K562 (cell line): Measurements from ENCODE around the gene PRKCE. TPM values are rescaled to one million over a fixed set of nuclear protein-coding genes. Genes with fewer than 3 reads are reported as not detected.

Experiments
- ATF7 ChIP-seq: fragments of 450-650 bp; IDR thresholded peaks from 2 replicates; pipeline ENCODE4 v1.7.1; 2014; ENCODE audit warnings: mild to moderate bottlenecking, moderate library complexity
- EWSR1 ChIP-seq: fragments of 450-650 bp; IDR thresholded peaks from 2 replicates; pipeline ENCODE4 v1.6.1; 2018; ENCODE audit warnings: borderline replicate concordance, mild to moderate bottlenecking, low read depth, moderate library complexity; ENCODE audit not compliant: partially characterized antibody
- FOXJ3 ChIP-seq: sonication (generic); formaldehyde crosslinking; IDR thresholded peaks from 2 replicates; pipeline ENCODE4 v1.4.0; 2020; ENCODE audit warnings: mild to moderate bottlenecking, missing genetic modification reagents
- HMG20B ChIP-seq: fragments of 250-450 bp; sonication (Bioruptor Pico); IDR thresholded peaks from 2 replicates; pipeline ENCODE4 v1.5.0; 2021; ENCODE audit warnings: mild to moderate bottlenecking
- HNRNPL ChIP-seq: fragments of 200-400 bp; formaldehyde crosslinking; IDR thresholded peaks from 2 replicates; pipeline ENCODE4 v1.6.1; 2017; ENCODE audit warnings: low read depth, mild to moderate bottlenecking, low read length
- RB1 ChIP-seq: fragments of 450-650 bp; IDR thresholded peaks from 2 replicates; pipeline ENCODE4 v1.6.1; 2017; ENCODE audit warnings: low read depth, mild to moderate bottlenecking
- SIX5 ChIP-seq, 2 experiments: IDR thresholded peaks; 2 replicates each; pipeline ENCODE4 v1.6.1; 2011; ENCODE audit warnings: low read length in 2 of 2, borderline replicate concordance in 1 of 2, low read depth in 1 of 2, mild to moderate bottlenecking in 1 of 2, moderate library complexity in 1 of 2; ENCODE audit not compliant: insufficient read depth in 1 of 2
- SMARCB1 ChIP-seq: IDR thresholded peaks from 2 replicates; pipeline ENCODE4 v1.6.1; 2011; ENCODE audit warnings: improper control_type of control experiment, low read depth; ENCODE audit not compliant: insufficient read length
- TCF3 ChIP-seq: sonication (generic); formaldehyde crosslinking; IDR thresholded peaks from 2 replicates; pipeline ENCODE4 v1.4.0; 2020; ENCODE audit warnings: mild to moderate bottlenecking, missing genetic modification reagents
- ZNF121 ChIP-seq: sonication (generic); formaldehyde crosslinking; conservative IDR thresholded peaks from 2 replicates; pipeline ENCODE4 v1.8.0; 2022; ENCODE audit warnings: missing genetic modification reagents
- ZNF239 ChIP-seq: fragments of 250-450 bp; sonication (Bioruptor Pico); IDR thresholded peaks from 2 replicates; pipeline ENCODE4 v1.4.0; 2020; ENCODE audit warnings: mild to moderate bottlenecking
- ZNF766 ChIP-seq: fragments of 200-800 bp; sonication (Bioruptor generic); conservative IDR thresholded peaks from 2 replicates; pipeline ENCODE4 v1.6.1; 2016; ENCODE audit warnings: missing genetic modification characterization, missing compliant biosample characterization
- ZNF77 ChIP-seq: fragments of 250-450 bp; sonication (Bioruptor Pico); IDR thresholded peaks from 2 replicates; pipeline ENCODE4 v1.5.0; 2020
- polyA plus RNA-seq, 8 experiments: library from polyadenylated mRNA; depleted of rRNA in 4 of 8; stranded (reverse) in 5 of 8; unstranded in 3 of 8; fragments of >200 nt; fragmentation: Nextera tagmentation in 2 of 8; fragmentation: Illumina TruSeq in 1 of 8; extraction: Ambion mirVana in 2 of 8; extraction: Trizol in 1 of 8; gene quantifications; 2 replicates each; pipeline versions ENCODE4 v1.2.1 to v1.2.3, GENCODE V29; 2011 to 2014; ENCODE audit warnings: inconsistent platforms in 1 of 8, missing spikeins in 1 of 8
- total RNA-seq, 7 experiments: library from RNA; depleted of rRNA in 6 of 7; stranded (reverse); fragments of >200 nt in 6 of 7; fragmentation: Illumina TruSeq in 2 of 7; extraction: Trizol in 2 of 7; gene quantifications; 2 replicates each; pipeline versions ENCODE4 v1.2.1 to v1.2.3, GENCODE V29; 2011 to 2021; ENCODE audit warnings: low replicate concordance in 1 of 7
- TF ChIP-seq, protein P1 (sequence below): fragments of 250-450 bp; sonication (Bioruptor Pico); IDR thresholded peaks from 2 replicates; pipeline ENCODE4 v1.4.0; 2020; ENCODE audit warnings: mild to moderate bottlenecking, moderate library complexity
- TF ChIP-seq, protein P2 (sequence below): conservative IDR thresholded peaks from 2 replicates; pipeline ENCODE4 v1.6.1; 2011; ENCODE audit warnings: low read depth, mild to moderate bottlenecking, low read length; ENCODE audit not compliant: control insufficient read depth
- TF ChIP-seq, protein P3 (sequence below): IDR thresholded peaks from 2 replicates; pipeline ENCODE4 v1.6.1; 2012; ENCODE audit warnings: low read depth, low read length, improper control_type of control experiment, borderline replicate concordance
- TF ChIP-seq, protein P4 (sequence below): fragments of 250-450 bp; sonication (Bioruptor Pico); IDR thresholded peaks from 2 replicates; pipeline ENCODE4 v1.5.0; 2022; ENCODE audit warnings: mild to moderate bottlenecking
- TF ChIP-seq, protein P5 (sequence below): sonication (generic); formaldehyde crosslinking; IDR thresholded peaks from 2 replicates; pipeline ENCODE4 v1.5.0; 2020; ENCODE audit warnings: missing genetic modification reagents

PRKCE gene
- total and polyA plus RNA-seq, 9 of the 15 experiments (the other 6 are each of a cell fraction or from before 2014, with no cell fraction given), result 0.06 to 1.0 (median 0.22) TPM; not detected in 1

DNA sequence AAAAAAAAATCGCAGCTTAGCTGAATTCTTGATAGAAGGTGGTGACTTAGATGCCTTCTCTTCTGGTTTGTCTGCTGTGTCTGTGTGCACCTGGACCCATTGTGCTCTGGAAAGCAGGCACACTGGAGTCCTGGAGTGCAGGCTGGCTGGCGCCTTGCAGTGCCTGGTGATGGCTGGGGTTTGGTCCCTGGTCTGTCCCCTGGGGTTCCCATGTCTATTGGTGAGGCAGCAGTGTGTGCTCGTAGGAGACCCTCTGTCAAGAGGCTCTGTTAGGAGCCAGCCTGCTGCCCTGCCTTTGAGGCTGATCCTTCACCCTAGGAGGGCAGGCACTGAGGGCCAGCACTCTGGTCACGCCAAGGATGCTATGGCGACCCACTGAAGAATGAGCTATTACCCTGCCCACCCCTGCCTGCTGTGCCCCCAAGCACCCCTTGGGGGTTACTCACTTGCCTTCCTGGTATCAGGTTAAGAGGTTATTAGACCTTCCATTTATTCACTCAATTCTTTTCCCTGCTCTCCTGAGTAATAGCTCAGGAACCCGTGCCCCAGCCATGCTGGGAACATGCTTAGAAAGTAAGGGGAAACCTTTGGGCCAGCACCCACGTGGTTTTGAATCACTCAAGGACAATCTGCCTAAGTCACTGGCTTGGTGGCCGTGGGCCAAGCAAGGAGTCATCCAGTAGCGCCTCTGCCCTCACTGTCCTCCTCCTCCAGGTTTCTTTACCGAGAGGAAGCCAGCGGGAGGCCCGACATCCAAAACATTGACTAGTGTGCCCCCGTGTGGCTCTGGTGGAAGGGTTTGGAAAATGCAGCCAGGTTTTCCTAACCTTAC lies 284.5 kb downstream of the PRKCE start (continued):
- TF ChIP-seq, protein P1, sequence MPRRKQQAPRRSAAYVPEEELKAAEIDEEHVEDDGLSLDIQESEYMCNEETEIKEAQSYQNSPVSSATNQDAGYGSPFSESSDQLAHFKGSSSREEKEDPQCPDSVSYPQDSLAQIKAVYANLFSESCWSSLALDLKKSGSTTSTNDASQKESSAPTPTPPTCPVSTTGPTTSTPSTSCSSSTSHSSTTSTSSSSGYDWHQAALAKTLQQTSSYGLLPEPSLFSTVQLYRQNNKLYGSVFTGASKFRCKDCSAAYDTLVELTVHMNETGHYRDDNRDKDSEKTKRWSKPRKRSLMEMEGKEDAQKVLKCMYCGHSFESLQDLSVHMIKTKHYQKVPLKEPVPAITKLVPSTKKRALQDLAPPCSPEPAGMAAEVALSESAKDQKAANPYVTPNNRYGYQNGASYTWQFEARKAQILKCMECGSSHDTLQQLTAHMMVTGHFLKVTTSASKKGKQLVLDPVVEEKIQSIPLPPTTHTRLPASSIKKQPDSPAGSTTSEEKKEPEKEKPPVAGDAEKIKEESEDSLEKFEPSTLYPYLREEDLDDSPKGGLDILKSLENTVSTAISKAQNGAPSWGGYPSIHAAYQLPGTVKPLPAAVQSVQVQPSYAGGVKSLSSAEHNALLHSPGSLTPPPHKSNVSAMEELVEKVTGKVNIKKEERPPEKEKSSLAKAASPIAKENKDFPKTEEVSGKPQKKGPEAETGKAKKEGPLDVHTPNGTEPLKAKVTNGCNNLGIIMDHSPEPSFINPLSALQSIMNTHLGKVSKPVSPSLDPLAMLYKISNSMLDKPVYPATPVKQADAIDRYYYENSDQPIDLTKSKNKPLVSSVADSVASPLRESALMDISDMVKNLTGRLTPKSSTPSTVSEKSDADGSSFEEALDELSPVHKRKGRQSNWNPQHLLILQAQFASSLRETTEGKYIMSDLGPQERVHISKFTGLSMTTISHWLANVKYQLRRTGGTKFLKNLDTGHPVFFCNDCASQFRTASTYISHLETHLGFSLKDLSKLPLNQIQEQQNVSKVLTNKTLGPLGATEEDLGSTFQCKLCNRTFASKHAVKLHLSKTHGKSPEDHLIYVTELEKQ (CRISPR knock-in tag), result no peak
- TF ChIP-seq ATF7, result peak; percentile 77
- no peak for TF ChIP-seq EWSR1
- no peak for TF ChIP-seq ZNF77 (CRISPR knock-in tag)
- no peak for TF ChIP-seq HMG20B
- TF ChIP-seq, protein P2, sequence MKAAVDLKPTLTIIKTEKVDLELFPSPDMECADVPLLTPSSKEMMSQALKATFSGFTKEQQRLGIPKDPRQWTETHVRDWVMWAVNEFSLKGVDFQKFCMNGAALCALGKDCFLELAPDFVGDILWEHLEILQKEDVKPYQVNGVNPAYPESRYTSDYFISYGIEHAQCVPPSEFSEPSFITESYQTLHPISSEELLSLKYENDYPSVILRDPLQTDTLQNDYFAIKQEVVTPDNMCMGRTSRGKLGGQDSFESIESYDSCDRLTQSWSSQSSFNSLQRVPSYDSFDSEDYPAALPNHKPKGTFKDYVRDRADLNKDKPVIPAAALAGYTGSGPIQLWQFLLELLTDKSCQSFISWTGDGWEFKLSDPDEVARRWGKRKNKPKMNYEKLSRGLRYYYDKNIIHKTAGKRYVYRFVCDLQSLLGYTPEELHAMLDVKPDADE, result no peak
- no peak for TF ChIP-seq TCF3 (CRISPR knock-in tag)
- no peak for TF ChIP-seq SMARCB1
- no peak for TF ChIP-seq SIX5 (IDR thresholded peaks at IDR 0.05; ENCODE audit: borderline replicate concordance in 1 of 2, insufficient read depth in 1 of 2, low read depth in 1 of 2, low read length in 2 of 2)
- no peak for TF ChIP-seq FOXJ3 (CRISPR knock-in tag)
- TF ChIP-seq, protein P3, sequence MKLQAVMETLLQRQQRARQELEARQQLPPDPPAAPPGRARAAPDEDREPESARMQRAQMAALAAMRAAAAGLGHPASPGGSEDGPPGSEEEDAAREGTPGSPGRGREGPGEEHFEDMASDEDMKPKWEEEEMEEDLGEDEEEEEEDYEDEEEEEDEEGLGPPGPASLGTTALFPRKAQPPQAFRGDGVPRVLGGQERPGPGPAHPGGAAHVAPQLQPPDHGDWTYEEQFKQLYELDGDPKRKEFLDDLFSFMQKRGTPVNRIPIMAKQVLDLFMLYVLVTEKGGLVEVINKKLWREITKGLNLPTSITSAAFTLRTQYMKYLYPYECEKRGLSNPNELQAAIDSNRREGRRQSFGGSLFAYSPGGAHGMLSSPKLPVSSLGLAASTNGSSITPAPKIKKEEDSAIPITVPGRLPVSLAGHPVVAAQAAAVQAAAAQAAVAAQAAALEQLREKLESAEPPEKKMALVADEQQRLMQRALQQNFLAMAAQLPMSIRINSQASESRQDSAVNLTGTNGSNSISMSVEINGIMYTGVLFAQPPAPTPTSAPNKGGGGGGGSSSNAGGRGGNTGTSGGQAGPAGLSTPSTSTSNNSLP, result no peak
- TF ChIP-seq HNRNPL, result no peak
- TF ChIP-seq, protein P4, sequence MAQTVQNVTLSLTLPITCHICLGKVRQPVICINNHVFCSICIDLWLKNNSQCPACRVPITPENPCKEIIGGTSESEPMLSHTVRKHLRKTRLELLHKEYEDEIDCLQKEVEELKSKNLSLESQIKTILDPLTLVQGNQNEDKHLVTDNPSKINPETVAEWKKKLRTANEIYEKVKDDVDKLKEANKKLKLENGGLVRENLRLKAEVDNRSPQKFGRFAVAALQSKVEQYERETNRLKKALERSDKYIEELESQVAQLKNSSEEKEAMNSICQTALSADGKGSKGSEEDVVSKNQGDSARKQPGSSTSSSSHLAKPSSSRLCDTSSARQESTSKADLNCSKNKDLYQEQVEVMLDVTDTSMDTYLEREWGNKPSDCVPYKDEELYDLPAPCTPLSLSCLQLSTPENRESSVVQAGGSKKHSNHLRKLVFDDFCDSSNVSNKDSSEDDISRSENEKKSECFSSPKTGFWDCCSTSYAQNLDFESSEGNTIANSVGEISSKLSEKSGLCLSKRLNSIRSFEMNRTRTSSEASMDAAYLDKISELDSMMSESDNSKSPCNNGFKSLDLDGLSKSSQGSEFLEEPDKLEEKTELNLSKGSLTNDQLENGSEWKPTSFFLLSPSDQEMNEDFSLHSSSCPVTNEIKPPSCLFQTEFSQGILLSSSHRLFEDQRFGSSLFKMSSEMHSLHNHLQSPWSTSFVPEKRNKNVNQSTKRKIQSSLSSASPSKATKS (CRISPR knock-in tag), result no peak
- TF ChIP-seq, protein P5, sequence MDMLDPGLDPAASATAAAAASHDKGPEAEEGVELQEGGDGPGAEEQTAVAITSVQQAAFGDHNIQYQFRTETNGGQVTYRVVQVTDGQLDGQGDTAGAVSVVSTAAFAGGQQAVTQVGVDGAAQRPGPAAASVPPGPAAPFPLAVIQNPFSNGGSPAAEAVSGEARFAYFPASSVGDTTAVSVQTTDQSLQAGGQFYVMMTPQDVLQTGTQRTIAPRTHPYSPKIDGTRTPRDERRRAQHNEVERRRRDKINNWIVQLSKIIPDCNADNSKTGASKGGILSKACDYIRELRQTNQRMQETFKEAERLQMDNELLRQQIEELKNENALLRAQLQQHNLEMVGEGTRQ (CRISPR knock-in tag), result peak; percentile 59
- no peak for TF ChIP-seq ZNF121
- TF ChIP-seq RB1, result 0 out of 2 replicates have a peak, but pooled peaks have one; percentile 26
- peak; percentile 83 for TF ChIP-seq ZNF766 (CRISPR knock-in tag)
- no peak for TF ChIP-seq ZNF239 (CRISPR knock-in tag)
